ENCODE results near the gene RASAL1.

DNA sequence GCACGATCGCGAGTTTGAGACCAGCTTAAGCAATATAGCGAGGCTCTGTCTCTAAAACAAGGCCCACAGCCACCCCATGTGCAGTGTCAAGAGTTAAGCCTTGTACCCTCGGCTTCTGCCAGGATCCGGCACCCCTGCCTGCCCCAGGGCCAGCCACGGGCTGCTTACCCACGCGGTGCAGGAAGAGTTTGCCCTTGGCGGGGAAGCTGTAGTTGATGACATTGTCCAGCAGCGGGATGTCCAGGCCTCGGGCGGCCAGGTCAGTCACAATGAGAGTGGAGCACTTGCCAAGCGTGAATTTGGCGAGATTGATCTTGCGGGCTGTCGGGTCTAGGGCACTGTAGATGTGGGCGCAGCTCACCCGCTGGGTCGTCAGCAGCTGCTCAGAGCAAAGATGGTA is 36.6 kb upstream of the RASAL1 start:
- TF ChIP-seq EGR1 (IDR thresholded peaks at IDR 0.05) = no peak
- TF ChIP-seq CREB1 (IDR thresholded peaks at IDR 0.05; ENCODE audit: low read depth) = no peak
- TF ChIP-seq EP300 (IDR thresholded peaks at IDR 0.05; ENCODE audit: borderline replicate concordance) = no peak
- no peak for TF ChIP-seq ZBTB7A (IDR thresholded peaks at IDR 0.05; ENCODE audit: low read depth)
- TF ChIP-seq CEBPB (IDR thresholded peaks at IDR 0.05) = no peak
- no peak for TF ChIP-seq FOXM1 (IDR thresholded peaks at IDR 0.05; ENCODE audit: borderline replicate concordance, low read depth)
- no peak for TF ChIP-seq YY1 (IDR thresholded peaks at IDR 0.05; ENCODE audit: low read depth)
- TF ChIP-seq TEAD4 (IDR thresholded peaks at IDR 0.05) = no peak
- TF ChIP-seq RAD21 (IDR thresholded peaks at IDR 0.05; ENCODE audit: low read depth) = no peak
- TF ChIP-seq TAF1 (IDR thresholded peaks at IDR 0.05; ENCODE audit: low read depth) = no peak
- no peak for TF ChIP-seq TCF12 (IDR thresholded peaks at IDR 0.05; ENCODE audit: low read depth)
- TF ChIP-seq, protein P1, sequence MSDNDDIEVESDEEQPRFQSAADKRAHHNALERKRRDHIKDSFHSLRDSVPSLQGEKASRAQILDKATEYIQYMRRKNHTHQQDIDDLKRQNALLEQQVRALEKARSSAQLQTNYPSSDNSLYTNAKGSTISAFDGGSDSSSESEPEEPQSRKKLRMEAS (IDR thresholded peaks at IDR 0.05) = no peak

Data from Ishikawa (cell line).